ENCODE data around the gene TSEN2. TPM values are rescaled to one million over a fixed set of nuclear protein-coding genes. Genes with fewer than 3 reads are reported as not detected.
A peak's percentile ranks its signal among the peaks of the same experiment; 100 is the strongest.

TSEN2 gene
- total and polyA plus RNA-seq, 2 of the 4 experiments (the other 2 are of a cell fraction) = 9.5 to 14.2 TPM

GRCh38 chr3:12478326-12478725 lies 6.0 kb upstream of the TSEN2 start:
- Histone ChIP-seq H2BK15ac (ENCODE audit: low read depth, low read length) (no peak overlapping the region), H2BK5ac (ENCODE audit: low read depth, low read length, poor library complexity, severe bottlenecking) (no peak overlapping the region), H3K9me3 (ENCODE audit: control insufficient read depth, insufficient read depth, low read length) (no peaks in the 10 kb centered on the region), H3K27me3 (ENCODE audit: control insufficient read depth, insufficient read depth, low read length) (no peaks in the 10 kb centered on the region), H3K56ac (ENCODE audit: extremely low read depth, insufficient read depth, low read length) (no peak overlapping the region), H4K8ac (ENCODE audit: low read depth in 2 of 2, low read length in 2 of 2) (no peak overlapping the region), H2BK120ac (ENCODE audit: low read depth, low read length) (peak overlapping the region; percentile 26; the same call in 1 of the 2 replicates), H3K36me3 (ENCODE audit: control insufficient read depth, insufficient read depth, low read length) (no peaks in the 10 kb centered on the region), H3K18ac (ENCODE audit: low read depth, low read length) (no peak overlapping the region), H2BK20ac (ENCODE audit: low read depth, low read length) (no peak overlapping the region), H4K5ac (ENCODE audit: low read depth, low read length) (no peak overlapping the region), H3K23ac (ENCODE audit: low read depth, low read length) (no peak overlapping the region), H3K14ac (replicated peaks; ENCODE audit: low read depth, low read length) (no peak overlapping the region), H3K79me1 (ENCODE audit: low read depth in 1 of 2, low read length in 2 of 2) (no peaks in the 10 kb centered on the region), H2AFZ (replicated peaks; ENCODE audit: low read length, poor library complexity) (no peak overlapping the region), H2AK9ac (replicated peaks; ENCODE audit: low read depth, low read length, poor library complexity) (no peak overlapping the region), H3K4me1 (ENCODE audit: control insufficient read depth, insufficient read depth, low read length) (peaks cover 8% of the 10 kb centered on the region), H3K4me2 (ENCODE audit: low read depth, low read length) (no peak overlapping the region), H3K4ac (ENCODE audit: low read depth, low read length) (no peak overlapping the region), H3K9me1 (ENCODE audit: insufficient read depth, low read length) (peaks cover 8% of the 10 kb centered on the region; the same call in 1 of the 2 replicates), H3K27ac (ENCODE audit: insufficient read depth, low read length) (no peak overlapping the region), H4K20me1 (ENCODE audit: insufficient read depth, low read length) (no peaks in the 10 kb centered on the region), H3K9ac (ENCODE audit: low read depth, low read length) (no peak overlapping the region), H4K91ac (ENCODE audit: insufficient read depth, low read depth, low read length) (no peak overlapping the region), H3K4me3 (ENCODE audit: insufficient read depth, low read depth, low read length) (no peak overlapping the region), H2AK5ac (ENCODE audit: low read depth, low read length) (no peak overlapping the region)
- BruUV-seq (replicated peaks) = no TSS peak
- no peak for DNase-seq
- no peak for ATAC-seq (ENCODE audit: low read depth)
- ChIA-PET CTCF (interaction anchor here (0.6 to 1.4 kb wide), 3 partner anchors 109 to 343 kb away, joined by 4 to 12 read pairs (median 7); no protein-coding TSS in a partner anchor), POLR2A (ENCODE audit: unreplicated experiment) (interaction anchor here (0.7 kb wide), 1 partner anchor 272 kb away, joined by 4 read pairs; no protein-coding TSS in a partner anchor)
- 44% methylated on average over 3 of the region's 5 CpGs; no CpG with 5 or more reads in 1 of the 2 experiments for WGBS, 2 experiments (ENCODE audit: extremely low coverage in 2 of 2, insufficient read length in 1 of 2)
- dilution Hi-C loops (cut with HindIII; ENCODE audit: low sequenced_read_pairs, unreplicated experiment) = no loop called here
- TF ChIP-seq BHLHE40 (IDR thresholded peaks at IDR 0.05; ENCODE audit: low read depth, low read length) (no peak), POLR2A (IDR thresholded peaks at IDR 0.05; ENCODE audit: low read depth, low read length) (no peak), USF2 (IDR thresholded peaks at IDR 0.05; ENCODE audit: low read depth, low read length) (no peak), ELK1 (IDR thresholded peaks at IDR 0.05; ENCODE audit: borderline replicate concordance, low read depth, low read length) (no peak), RCOR1 (IDR thresholded peaks at IDR 0.05; ENCODE audit: insufficient replicate concordance, low read length) (no peak), RFX5 (IDR thresholded peaks at IDR 0.05; ENCODE audit: low read depth, low read length) (no peak), NFE2L2 (IDR thresholded peaks at IDR 0.05; ENCODE audit: low read depth, low read length) (no peak), CEBPB (IDR thresholded peaks at IDR 0.05; ENCODE audit: low read depth, low read length) (no peak), MAZ (IDR thresholded peaks at IDR 0.05; ENCODE audit: borderline replicate concordance, low read depth, low read length) (no peak), CTCF (conservative IDR thresholded peaks at IDR 0.05; ENCODE audit: low read depth, low read length) (no peak), FOS (IDR thresholded peaks at IDR 0.05; ENCODE audit: low read depth, low read length) (no peak), SMC3 (IDR thresholded peaks at IDR 0.05; ENCODE audit: low read depth, low read length) (no peak), RAD21 (IDR thresholded peaks at IDR 0.05; ENCODE audit: low read length) (no peak), MXI1 (IDR thresholded peaks at IDR 0.05; ENCODE audit: borderline replicate concordance, low read depth, low read length) (no peak), CHD1 (IDR thresholded peaks at IDR 0.05; ENCODE audit: low read depth, low read length) (no peak), MAFK (IDR thresholded peaks at IDR 0.05; ENCODE audit: low read depth, low read length) (no peak)
- in situ Hi-C loops (cut with MboI; ENCODE audit: low sequenced_read_pairs) = loop anchor here (5.0 to 10.0 kb wide), 2 partner anchors 304 to 341 kb away; no protein-coding TSS in a partner anchor
- intact Hi-C loops (cut with micrococcal nuclease) = loop anchor here (5.0 kb wide), 1 partner anchor 286 kb away; no protein-coding TSS in a partner anchor

Measured in IMR-90 (cell line).